HL-60 (cell line): ENCODE measurements around the gene CFHR5.

Experiments
- TF ChIP-seq, protein P1 (sequence below): IDR thresholded peaks from 2 replicates; pipeline ENCODE4 v1.6.1; 2012; ENCODE audit warnings: low read depth; ENCODE audit not compliant: insufficient replicate concordance
- TF ChIP-seq, protein P2 (sequence below): IDR thresholded peaks from one replicate; pipeline ENCODE4 v1.5.1; 2011; ENCODE audit warnings: low read length, control low read depth, inconsistent platforms; ENCODE audit not compliant: insufficient read depth

DNA sequence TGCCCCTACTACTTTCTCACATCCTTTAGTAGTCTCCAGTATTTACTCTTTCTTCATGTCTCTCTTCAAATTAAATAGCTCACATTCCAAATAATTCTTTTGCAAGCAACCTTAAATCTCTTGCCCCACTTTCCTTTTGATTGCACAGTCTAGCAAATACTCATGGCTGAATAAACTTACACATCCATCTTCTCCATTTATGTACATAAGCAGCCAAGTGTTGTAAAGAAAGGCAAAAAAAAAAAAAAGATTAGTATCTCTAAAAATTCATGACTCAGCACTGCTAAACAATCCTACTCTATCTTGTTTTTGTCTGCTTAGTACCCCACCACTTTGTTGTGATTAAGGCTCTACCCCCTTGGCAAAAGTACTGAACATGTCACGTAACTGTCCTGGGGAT is 47.1 kb downstream of the CFHR5 start:
- TF ChIP-seq, protein P1, sequence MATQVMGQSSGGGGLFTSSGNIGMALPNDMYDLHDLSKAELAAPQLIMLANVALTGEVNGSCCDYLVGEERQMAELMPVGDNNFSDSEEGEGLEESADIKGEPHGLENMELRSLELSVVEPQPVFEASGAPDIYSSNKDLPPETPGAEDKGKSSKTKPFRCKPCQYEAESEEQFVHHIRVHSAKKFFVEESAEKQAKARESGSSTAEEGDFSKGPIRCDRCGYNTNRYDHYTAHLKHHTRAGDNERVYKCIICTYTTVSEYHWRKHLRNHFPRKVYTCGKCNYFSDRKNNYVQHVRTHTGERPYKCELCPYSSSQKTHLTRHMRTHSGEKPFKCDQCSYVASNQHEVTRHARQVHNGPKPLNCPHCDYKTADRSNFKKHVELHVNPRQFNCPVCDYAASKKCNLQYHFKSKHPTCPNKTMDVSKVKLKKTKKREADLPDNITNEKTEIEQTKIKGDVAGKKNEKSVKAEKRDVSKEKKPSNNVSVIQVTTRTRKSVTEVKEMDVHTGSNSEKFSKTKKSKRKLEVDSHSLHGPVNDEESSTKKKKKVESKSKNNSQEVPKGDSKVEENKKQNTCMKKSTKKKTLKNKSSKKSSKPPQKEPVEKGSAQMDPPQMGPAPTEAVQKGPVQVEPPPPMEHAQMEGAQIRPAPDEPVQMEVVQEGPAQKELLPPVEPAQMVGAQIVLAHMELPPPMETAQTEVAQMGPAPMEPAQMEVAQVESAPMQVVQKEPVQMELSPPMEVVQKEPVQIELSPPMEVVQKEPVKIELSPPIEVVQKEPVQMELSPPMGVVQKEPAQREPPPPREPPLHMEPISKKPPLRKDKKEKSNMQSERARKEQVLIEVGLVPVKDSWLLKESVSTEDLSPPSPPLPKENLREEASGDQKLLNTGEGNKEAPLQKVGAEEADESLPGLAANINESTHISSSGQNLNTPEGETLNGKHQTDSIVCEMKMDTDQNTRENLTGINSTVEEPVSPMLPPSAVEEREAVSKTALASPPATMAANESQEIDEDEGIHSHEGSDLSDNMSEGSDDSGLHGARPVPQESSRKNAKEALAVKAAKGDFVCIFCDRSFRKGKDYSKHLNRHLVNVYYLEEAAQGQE = no peak
- TF ChIP-seq, protein P2, sequence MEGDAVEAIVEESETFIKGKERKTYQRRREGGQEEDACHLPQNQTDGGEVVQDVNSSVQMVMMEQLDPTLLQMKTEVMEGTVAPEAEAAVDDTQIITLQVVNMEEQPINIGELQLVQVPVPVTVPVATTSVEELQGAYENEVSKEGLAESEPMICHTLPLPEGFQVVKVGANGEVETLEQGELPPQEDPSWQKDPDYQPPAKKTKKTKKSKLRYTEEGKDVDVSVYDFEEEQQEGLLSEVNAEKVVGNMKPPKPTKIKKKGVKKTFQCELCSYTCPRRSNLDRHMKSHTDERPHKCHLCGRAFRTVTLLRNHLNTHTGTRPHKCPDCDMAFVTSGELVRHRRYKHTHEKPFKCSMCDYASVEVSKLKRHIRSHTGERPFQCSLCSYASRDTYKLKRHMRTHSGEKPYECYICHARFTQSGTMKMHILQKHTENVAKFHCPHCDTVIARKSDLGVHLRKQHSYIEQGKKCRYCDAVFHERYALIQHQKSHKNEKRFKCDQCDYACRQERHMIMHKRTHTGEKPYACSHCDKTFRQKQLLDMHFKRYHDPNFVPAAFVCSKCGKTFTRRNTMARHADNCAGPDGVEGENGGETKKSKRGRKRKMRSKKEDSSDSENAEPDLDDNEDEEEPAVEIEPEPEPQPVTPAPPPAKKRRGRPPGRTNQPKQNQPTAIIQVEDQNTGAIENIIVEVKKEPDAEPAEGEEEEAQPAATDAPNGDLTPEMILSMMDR = no peak
